ENCODE measurements around the gene TMCC3.

GRCh38 chr12:94571556-94571955, 78.8 kb downstream of the TMCC3 start:
- no peak for TF ChIP-seq CTCF (IDR thresholded peaks at IDR 0.05)
- no peak for TF ChIP-seq ZFX (IDR thresholded peaks at IDR 0.05; ENCODE audit: borderline replicate concordance)

Data from 22Rv1 (cell line).